Inferior parietal cortex (tissue), 1 donor: ENCODE data around the gene ITGA5.
"Not testable (repeated sequence)": the region's sequence is repeated elsewhere in the genome, so short reads cannot be mapped to it uniquely, and the experiment has no call there.

Source experiments
- DNase-seq: peaks from one replicate; pipeline ENCODE4 v3.0.0-alpha.2; 2016; ENCODE audit errors: extremely low spot score

ITGA5 gene

GRCh38 chr12:54371328-54372112 is 47.5 kb downstream of the ITGA5 start:
- no peak for DNase-seq

DNA sequence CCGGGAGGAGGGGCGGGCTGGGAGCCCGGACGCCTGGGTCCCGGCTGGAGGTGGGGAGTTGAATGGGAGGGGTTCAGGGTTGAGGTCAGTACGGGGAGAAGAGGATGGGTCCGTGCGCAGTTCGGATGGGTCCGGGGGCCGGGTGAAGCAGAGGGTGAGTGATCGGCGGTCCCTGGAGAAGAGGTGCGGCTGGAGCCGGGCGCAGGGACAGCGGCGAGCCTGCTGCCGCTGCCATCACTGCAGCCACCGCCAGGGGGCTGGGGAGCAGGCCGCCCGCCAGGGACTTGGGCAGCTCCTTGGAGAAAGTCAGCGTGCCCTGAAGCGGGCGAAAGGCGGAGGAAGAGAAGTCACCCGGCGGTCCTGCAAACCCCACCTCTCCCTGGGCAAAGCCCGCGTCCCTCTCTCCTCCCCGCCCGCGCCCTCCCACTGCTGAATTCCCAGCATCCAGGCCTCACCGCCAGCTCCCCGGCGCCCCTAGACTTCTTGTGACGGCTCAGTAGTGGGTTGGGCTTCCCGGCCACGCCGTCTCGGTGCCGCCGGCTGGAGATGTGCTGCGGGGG is 48.8 kb downstream of the ITGA5 start:
- peak; percentile 71 for DNase-seq

- no peak for DNase-seq
Measured at GRCh38 chr12:54369597-54370131, 49.4 kb downstream of the ITGA5 start.

- DNase-seq: peak; percentile 92
Measured at GRCh38 chr12:54368709-54369596, 50.1 kb downstream of the ITGA5 start.

DNA sequence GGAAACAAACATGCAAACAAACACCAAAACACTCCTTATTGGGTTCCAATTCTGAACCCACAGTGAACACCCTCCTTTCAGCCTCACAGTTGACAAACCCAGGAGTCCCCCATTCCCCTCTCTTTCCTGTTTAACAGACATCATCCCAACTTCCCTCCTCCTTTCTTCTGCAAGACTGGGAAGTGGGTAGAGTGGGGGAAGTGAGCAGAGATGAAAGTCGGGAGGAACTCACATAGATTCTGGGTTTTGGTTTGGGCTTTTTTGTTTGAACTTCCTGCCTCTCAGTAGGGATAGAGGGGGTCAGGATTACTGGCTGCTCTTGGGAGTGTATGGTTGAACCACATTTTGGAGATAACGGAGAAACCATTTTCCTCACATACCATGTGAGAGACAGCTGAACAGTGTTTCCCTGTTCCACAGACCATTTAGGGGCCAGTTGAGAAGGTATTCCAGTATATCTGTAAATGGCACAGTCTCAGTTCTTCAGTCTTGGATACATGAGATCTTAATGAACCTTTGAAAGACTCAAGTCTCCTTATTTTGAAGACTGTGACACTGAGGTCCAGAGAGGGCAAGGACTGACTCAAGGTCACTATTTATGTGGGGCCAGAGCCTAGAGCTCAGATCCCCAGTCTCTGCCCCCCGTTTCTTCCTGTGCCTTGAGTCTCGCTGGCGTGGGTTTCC is 50.9 kb downstream of the ITGA5 start:
- DNase-seq: no peak

- no peak for DNase-seq
Measured at GRCh38 chr12:54364413-54364812, 54.7 kb downstream of the ITGA5 start, which contains the start of gene GPR84. GPR84 (minus strand) TSS chr12:54364486; CDS start chr12:54363851, 635 bp downstream.

- DNase-seq: no peak
Measured at GRCh38 chr12:54363618-54364017, 55.4 kb downstream of the ITGA5 start.

DNA sequence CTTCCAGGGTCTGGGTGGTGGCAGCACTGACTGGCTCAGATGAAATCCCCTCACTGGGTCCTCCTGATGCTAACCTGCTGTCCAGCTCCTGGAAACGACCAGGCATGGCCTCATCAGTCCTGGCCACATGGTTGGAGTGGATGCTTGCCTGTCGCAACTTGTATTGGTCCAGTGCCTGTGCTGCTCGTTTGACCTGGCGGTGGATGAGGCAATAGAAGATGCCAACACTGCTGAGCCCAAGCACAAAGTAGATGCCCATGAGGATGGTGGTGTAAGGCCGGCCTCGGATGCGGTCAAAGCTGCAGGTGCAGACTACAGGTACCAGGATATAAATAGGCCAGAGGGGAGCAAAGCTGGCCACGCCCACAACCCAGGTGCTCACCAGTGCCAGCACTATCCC is 56.0 kb downstream of the ITGA5 start:
- no peak for DNase-seq

GRCh38 chr12:54360717-54361456 is 58.2 kb downstream of the ITGA5 start:
- peak; percentile 88 for DNase-seq

GRCh38 chr12:54359762-54360351 is 59.2 kb downstream of the ITGA5 start:
- DNase-seq: no peak

DNA sequence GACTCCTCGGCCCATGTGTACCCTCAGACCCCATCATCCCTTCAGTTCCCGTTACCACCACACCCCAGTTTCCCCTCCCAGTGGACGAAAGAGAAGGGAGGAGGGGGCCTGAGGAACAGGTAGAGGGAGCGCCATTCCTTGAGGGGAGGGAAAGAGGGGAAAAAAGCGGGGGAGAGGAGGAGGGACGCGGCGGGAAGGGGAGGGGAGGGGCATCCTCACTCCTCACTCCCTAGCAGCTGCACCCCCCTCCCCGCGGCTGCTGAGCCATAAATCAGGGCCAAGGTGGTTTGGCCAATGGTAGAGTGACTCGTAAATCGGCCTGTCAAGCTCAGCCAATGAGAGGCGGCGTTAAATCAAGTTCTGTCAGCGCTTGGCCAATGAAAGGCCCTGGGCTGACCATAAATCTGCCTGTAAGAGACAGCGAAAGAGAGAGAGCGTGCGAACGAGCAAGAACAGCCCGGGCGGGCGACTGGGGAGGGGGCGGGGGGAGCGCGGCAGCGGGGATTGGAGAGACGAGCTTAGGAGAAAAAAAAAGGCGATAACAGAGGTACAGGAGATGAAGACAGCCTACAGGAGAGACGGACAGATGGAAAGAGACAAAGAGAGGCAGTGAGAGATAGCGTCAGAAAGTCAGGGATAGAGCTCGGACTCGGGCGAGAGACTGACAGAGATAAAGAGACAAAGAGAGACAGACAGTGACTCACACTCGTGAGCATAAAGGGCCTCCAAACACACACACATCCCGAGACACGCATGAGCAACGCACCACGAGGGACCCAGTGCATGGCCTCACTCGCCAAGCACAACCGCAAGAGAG is 59.9 kb downstream of the ITGA5 start:
- DNase-seq: peak; percentile 99

DNA sequence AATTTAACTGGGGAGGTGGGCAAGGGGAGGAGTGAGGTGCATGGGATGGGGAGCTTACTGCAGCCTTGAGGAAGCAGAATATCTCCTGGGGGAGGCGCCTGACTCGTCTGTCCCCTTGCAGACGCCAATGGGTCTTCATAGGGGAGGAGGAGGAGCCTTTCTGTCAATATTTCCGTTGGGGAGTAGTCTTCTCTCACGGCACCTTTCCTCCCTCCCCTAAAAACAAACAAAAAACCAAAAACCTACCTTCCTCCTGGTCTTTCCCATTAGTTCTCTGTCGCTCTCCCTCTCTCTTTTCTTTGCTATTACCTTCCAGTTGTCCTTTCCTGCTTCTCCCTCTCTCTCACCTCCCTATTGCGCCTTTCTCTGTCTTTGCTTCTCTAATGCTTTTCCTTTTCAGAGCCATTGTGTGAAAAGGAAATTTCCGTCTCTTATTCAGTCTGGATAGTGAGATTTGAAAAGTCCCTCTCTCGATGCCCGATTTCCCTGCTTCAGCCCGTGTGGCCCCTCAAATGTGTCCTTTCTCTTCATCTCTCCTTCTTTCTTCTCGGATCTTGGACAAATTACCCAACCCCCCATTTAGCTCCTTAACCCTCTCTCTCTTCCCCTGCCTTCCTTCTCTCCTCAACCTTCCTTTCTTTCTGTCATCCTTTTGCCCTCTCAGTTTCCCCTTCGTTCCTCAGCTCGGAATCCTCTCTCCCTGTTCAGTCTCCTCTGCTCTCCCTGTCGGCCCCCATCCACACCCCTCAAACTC is 60.7 kb downstream of the ITGA5 start:
- peak; percentile 67 for DNase-seq

DNA sequence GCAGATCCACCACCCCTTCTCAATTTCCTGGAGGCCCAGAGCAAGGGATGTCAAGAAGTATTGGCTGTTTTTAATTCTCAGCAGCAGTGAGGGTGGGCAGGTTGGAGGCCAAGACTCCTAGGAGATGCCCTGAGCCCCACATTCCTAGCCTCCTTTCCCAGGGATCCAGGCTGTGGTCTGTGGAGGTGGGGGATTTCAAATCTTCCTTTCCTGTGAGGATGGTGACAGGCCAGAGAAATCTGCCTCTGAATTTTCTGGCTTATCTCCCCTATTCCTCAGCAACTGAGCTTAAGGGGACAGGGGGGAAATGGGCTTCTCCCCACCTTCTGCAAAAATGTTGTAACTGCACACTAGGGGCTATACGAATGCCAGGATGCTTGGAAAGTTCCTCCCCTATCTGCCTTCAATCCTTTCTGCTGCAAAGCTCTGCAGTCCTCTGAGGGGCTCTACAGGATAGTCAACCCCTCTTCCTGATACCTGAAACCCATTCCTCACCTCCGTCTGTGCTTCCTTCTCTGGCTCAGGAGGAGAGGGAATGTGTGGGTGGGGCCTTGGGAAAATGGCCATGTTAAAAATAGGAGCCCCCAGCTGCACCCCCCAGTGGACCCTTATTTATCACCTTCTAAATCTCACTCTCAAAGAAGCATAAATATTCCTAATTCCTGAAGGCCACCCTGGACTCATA is 61.4 kb downstream of the ITGA5 start:
- no peak for DNase-seq

DNA sequence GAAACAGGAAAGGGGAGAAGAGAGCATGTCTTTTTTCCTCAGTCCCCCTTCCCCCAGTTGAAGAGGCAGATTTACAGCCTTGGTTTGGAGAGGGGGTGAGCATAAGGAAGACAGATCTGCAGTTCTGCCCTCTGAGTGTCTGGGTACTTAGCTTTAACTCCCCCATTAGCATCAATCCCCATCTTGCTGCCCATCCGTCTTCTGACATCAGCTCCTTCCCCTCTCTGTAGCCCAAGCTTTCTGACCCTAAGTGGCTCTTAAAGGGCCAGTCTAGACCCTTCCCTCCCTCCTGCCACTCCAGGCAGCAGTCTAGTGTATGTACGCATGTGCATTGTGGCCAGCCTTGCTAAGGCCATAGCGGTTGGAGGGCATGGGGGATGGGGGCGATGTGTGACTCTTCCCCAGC is 62.1 kb downstream of the ITGA5 start:
- no peak for DNase-seq

GRCh38 chr12:54356228-54356627 is 62.8 kb downstream of the ITGA5 start:
- DNase-seq: no peak

GRCh38 chr12:54355104-54355815 is 63.8 kb downstream of the ITGA5 start:
- no peak for DNase-seq

- DNase-seq: not testable (repeated sequence)
Measured at GRCh38 chr12:54354271-54354670, 64.8 kb downstream of the ITGA5 start.
